MCF 10A (cell line): Measurements from ENCODE around the gene MB21D2. TPM values are rescaled to one million over a fixed set of nuclear protein-coding genes. Genes with fewer than 3 reads are reported as not detected.

Source experiments
- BruUV-seq: library from RNA; stranded (reverse); fragments of 400-500 nt; replicated peaks from 2 replicates; lab custom pipeline; 2021; lab: Mats Ljungman, UMichigan
- CTCF ChIA-PET: fragments of 300-600 bp; sonication (Branson Sonifier 250); formaldehyde crosslinking; extraction: SDS; loops from one replicate; lab custom pipeline; 2021; ENCODE audit warnings: antibody characterized with exemption, inconsistent platforms; lab: Yijun Ruan, JAX
- POLR2A ChIA-PET: fragments of 300-600, 350-650 bp; sonication (Branson Sonifier 250); formaldehyde crosslinking; extraction: SDS; loops from one replicate; lab custom pipeline; 2020; ENCODE audit warnings: antibody characterized with exemption, inconsistent platforms; lab: Yijun Ruan, JAX
- DNase-seq: peaks from one replicate; pipeline ENCODE4 v3.0.0-alpha.2; 2018; ENCODE audit not compliant: unreplicated experiment
- H3K27ac Mint-ChIP-seq: one replicate; pipeline ENCODE4 v1.8.0; 2022; ENCODE audit warnings: mild to moderate bottlenecking, low read depth, mixed read lengths; ENCODE audit not compliant: unreplicated experiment
- H3K27me3 Mint-ChIP-seq: one replicate; pipeline ENCODE4 v1.8.0; 2022; ENCODE audit warnings: mixed read lengths; ENCODE audit not compliant: insufficient read depth, unreplicated experiment
- H3K36me3 Mint-ChIP-seq: one replicate; pipeline ENCODE4 v1.8.0; 2022; ENCODE audit warnings: mild to moderate bottlenecking, moderate library complexity, mixed read lengths; ENCODE audit not compliant: insufficient read depth, unreplicated experiment
- H3K4me1 Mint-ChIP-seq: one replicate; pipeline ENCODE4 v1.8.0; 2022; ENCODE audit warnings: mixed read lengths; ENCODE audit not compliant: insufficient read depth, unreplicated experiment
- H3K4me3 Mint-ChIP-seq: one replicate; pipeline ENCODE4 v1.8.0; 2022; ENCODE audit warnings: mild to moderate bottlenecking, moderate library complexity, mixed read lengths; ENCODE audit not compliant: unreplicated experiment
- H3K9me3 Mint-ChIP-seq: one replicate; pipeline ENCODE4 v1.8.0; 2022; ENCODE audit warnings: mixed read lengths; ENCODE audit not compliant: unreplicated experiment
- CTCF ChIP-seq: fragments of 200-600 bp; IDR thresholded peaks from one replicate; pipeline ENCODE4 v1.8.0; 2022; ENCODE audit warnings: antibody characterized with exemption, mild to moderate bottlenecking; ENCODE audit not compliant: unreplicated experiment
- intact Hi-C: fragments of 100-400 bp; cut with micrococcal nuclease; formaldehyde crosslinking; loops from 2 replicates; pipeline ENCODE4 v1.14.1; 2022
- total RNA-seq: library from RNA; stranded (reverse); gene quantifications from 2 replicates; pipeline ENCODE4 v1.2.3, GENCODE V29; 2022

MB21D2 gene
- total RNA-seq, 1 experiment from 2014 or later, result 4.4 TPM

GRCh38 chr3:192827863-192828594, 89.6 kb downstream of the MB21D2 start:
- no peaks in the 10 kb centered on the region for H3K36me3 Mint-ChIP-seq
- no peak for TF ChIP-seq CTCF
- H3K4me1 Mint-ChIP-seq, result peaks cover 38% of the 10 kb centered on the region
- no peaks in the 10 kb centered on the region for H3K9me3 Mint-ChIP-seq
- intact Hi-C loops, result no loop called here
- no peak overlapping the region for H3K27ac Mint-ChIP-seq
- no TSS peak for BruUV-seq
- H3K4me3 Mint-ChIP-seq, result no peak overlapping the region
- CTCF ChIA-PET, result interaction anchor here (0.6 to 5.3 kb wide), 3 partner anchors 15 to 743 kb away, joined by 4 to 31 read pairs (median 5); no protein-coding TSS in a partner anchor
- POLR2A ChIA-PET, result interaction anchor here (1.6 kb wide), 1 partner anchor 89 kb away, joined by 3 read pairs; no protein-coding TSS in a partner anchor
- no peaks in the 10 kb centered on the region for H3K27me3 Mint-ChIP-seq
- DNase-seq, result no peak

- Mint-ChIP-seq H3K27ac (no peak overlapping the region), H3K9me3 (no peaks in the 10 kb centered on the region), H3K4me1 (peaks cover 31% of the 10 kb centered on the region), H3K4me3 (no peak overlapping the region), H3K36me3 (no peaks in the 10 kb centered on the region), H3K27me3 (no peaks in the 10 kb centered on the region)
- no peak for DNase-seq
- no peak for TF ChIP-seq CTCF
- ChIA-PET CTCF (interaction anchor here (0.6 to 5.3 kb wide), 7 partner anchors 11 to 744 kb away, joined by 3 to 31 read pairs (median 3); no protein-coding TSS in a partner anchor), POLR2A (interaction anchor here (0.5 to 1.6 kb wide), 2 partner anchors 25 to 102 kb away, joined by 3 to 4 read pairs; no protein-coding TSS in a partner anchor)
- BruUV-seq, result no TSS peak
- intact Hi-C loops, result no loop called here
Observed at GRCh38 chr3:192827208-192827607, 90.4 kb downstream of the MB21D2 start.

GRCh38 chr3:192826214-192827006, 91.2 kb downstream of the MB21D2 start:
- Mint-ChIP-seq H3K27me3 (no peaks in the 10 kb centered on the region), H3K9me3 (no peaks in the 10 kb centered on the region), H3K36me3 (no peaks in the 10 kb centered on the region), H3K4me1 (peaks cover 23% of the 10 kb centered on the region), H3K4me3 (no peak overlapping the region), H3K27ac (no peak overlapping the region)
- no TSS peak for BruUV-seq
- no peak for TF ChIP-seq CTCF
- intact Hi-C loops, result no loop called here
- ChIA-PET CTCF (interaction anchor here (0.7 to 5.3 kb wide), 4 partner anchors 10 to 215 kb away, joined by 3 to 31 read pairs (median 3); no protein-coding TSS in a partner anchor), POLR2A (interaction anchor here (1.5 to 1.6 kb wide), 2 partner anchors 9 to 103 kb away, joined by 4 read pairs; no protein-coding TSS in a partner anchor)
- no peak for DNase-seq
